Lower leg skin (tissue), 3 donors: ENCODE results near the gene RPS6KA4.

Experiments
- CTCF ChIP-seq, 3 donors: fragments of 450-650 bp; IDR thresholded peaks; one replicate each; pipeline ENCODE4 v1.5.1; 2016; ENCODE audit warnings: antibody characterized with exemption in 3 of 3, mild to moderate bottlenecking in 3 of 3, moderate library complexity in 2 of 3
- POLR2A ChIP-seq, 2 donors: fragments of 450-650 bp; IDR thresholded peaks; one replicate each; pipeline ENCODE4 v1.6.1; 2016 to 2017; ENCODE audit warnings: antibody characterized with exemption in 2 of 2, mild to moderate bottlenecking in 1 of 2, moderate library complexity in 1 of 2

GRCh38 chr11:64314146-64314804 lies 44.7 kb upstream of the RPS6KA4 start:
- TF ChIP-seq CTCF (IDR thresholded peaks at IDR 0.05) (no peak), POLR2A (IDR thresholded peaks at IDR 0.05) (no peak)
